SK-N-SH (cell line): Measurements from ENCODE around the gene YIF1B.

Source experiments
- EZH2phosphoT487 ChIP-seq: fragments of 200-600 bp; sonication (generic); IDR thresholded peaks from 2 replicates; pipeline ENCODE4 v1.6.1; 2017; ENCODE audit warnings: low read depth, mixed run types, mild to moderate bottlenecking, antibody characterized with exemption, moderate library complexity, borderline replicate concordance
- FOSL2 ChIP-seq: IDR thresholded peaks from 2 replicates; pipeline ENCODE4 v1.4.0; 2012; ENCODE audit warnings: low read depth, mild to moderate bottlenecking, moderate library complexity, borderline replicate concordance
- GABPA ChIP-seq: IDR thresholded peaks from 2 replicates; pipeline ENCODE4 v1.4.0; 2012; ENCODE audit warnings: low read depth, mild to moderate bottlenecking
- GATA2 ChIP-seq: sonication (generic); formaldehyde crosslinking; IDR thresholded peaks from 2 replicates; pipeline ENCODE4 v1.5.0; 2020; ENCODE audit warnings: mild to moderate bottlenecking, missing genetic modification reagents
- JUND ChIP-seq: IDR thresholded peaks from 2 replicates; pipeline ENCODE4 v1.4.0; 2012
- NRF1 ChIP-seq: IDR thresholded peaks from 2 replicates; pipeline ENCODE4 v1.6.1; 2012; ENCODE audit warnings: low read depth, mild to moderate bottlenecking, low read length
- POLR2AphosphoS5 ChIP-seq: IDR thresholded peaks from 2 replicates; pipeline ENCODE4 v1.6.1; 2012; ENCODE audit warnings: low read depth, low read length
- RAD21 ChIP-seq: IDR thresholded peaks from 2 replicates; pipeline ENCODE4 v1.6.1; 2012; ENCODE audit warnings: mild to moderate bottlenecking, low read length
- SIN3A ChIP-seq: IDR thresholded peaks from 2 replicates; pipeline ENCODE4 v1.6.1; 2012; ENCODE audit warnings: low read depth, mild to moderate bottlenecking, low read length, moderate library complexity, borderline replicate concordance
- TAF1 ChIP-seq: IDR thresholded peaks from 2 replicates; pipeline ENCODE4 v1.6.1; 2012; ENCODE audit warnings: low read depth, mild to moderate bottlenecking, low read length, moderate library complexity, borderline replicate concordance
- TCF12 ChIP-seq: IDR thresholded peaks from 2 replicates; pipeline ENCODE4 v1.4.0; 2012
- TF ChIP-seq, protein P1 (sequence below): fragments of 200-600 bp; sonication (generic); IDR thresholded peaks from 2 replicates; pipeline ENCODE4 v1.6.1; 2017; ENCODE audit warnings: antibody characterized with exemption, mild to moderate bottlenecking, moderate library complexity
- TF ChIP-seq, protein P2 (sequence below): IDR thresholded peaks from 2 replicates; pipeline ENCODE4 v1.4.0; 2012; ENCODE audit warnings: low read depth
- TF ChIP-seq, protein P3 (sequence below): IDR thresholded peaks from 2 replicates; pipeline ENCODE4 v1.6.1; 2012; ENCODE audit warnings: mild to moderate bottlenecking, low read depth, low read length, moderate library complexity

DNA sequence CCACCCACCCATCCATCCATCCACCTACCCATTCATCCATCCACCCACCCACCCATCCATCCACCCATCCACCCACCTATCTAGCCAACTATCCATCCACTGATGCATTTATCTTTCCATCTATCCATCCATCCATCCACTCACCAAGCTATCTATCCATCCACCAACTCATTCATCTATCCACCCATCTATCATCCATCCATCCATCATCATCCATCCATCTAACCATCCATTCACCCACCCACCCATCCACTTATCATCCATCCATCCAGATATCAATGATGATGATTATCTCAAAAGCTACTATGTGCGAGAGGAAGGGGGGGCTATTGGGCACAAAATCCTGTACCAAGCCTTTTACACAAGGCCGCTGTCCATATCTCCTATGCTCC lies 5.5 kb downstream of the YIF1B start:
- TF ChIP-seq, protein P1, sequence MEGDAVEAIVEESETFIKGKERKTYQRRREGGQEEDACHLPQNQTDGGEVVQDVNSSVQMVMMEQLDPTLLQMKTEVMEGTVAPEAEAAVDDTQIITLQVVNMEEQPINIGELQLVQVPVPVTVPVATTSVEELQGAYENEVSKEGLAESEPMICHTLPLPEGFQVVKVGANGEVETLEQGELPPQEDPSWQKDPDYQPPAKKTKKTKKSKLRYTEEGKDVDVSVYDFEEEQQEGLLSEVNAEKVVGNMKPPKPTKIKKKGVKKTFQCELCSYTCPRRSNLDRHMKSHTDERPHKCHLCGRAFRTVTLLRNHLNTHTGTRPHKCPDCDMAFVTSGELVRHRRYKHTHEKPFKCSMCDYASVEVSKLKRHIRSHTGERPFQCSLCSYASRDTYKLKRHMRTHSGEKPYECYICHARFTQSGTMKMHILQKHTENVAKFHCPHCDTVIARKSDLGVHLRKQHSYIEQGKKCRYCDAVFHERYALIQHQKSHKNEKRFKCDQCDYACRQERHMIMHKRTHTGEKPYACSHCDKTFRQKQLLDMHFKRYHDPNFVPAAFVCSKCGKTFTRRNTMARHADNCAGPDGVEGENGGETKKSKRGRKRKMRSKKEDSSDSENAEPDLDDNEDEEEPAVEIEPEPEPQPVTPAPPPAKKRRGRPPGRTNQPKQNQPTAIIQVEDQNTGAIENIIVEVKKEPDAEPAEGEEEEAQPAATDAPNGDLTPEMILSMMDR = no peak
- no peak for TF ChIP-seq NRF1
- TF ChIP-seq TAF1 = no peak
- TF ChIP-seq JUND = no peak
- TF ChIP-seq RAD21 = no peak
- TF ChIP-seq TCF12 = no peak
- TF ChIP-seq POLR2AphosphoS5 = no peak
- TF ChIP-seq GABPA = no peak
- TF ChIP-seq, protein P2, sequence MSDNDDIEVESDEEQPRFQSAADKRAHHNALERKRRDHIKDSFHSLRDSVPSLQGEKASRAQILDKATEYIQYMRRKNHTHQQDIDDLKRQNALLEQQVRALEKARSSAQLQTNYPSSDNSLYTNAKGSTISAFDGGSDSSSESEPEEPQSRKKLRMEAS = no peak
- TF ChIP-seq GATA2 = no peak
- TF ChIP-seq EZH2phosphoT487 = no peak
- no peak for TF ChIP-seq FOSL2
- TF ChIP-seq, protein P3, sequence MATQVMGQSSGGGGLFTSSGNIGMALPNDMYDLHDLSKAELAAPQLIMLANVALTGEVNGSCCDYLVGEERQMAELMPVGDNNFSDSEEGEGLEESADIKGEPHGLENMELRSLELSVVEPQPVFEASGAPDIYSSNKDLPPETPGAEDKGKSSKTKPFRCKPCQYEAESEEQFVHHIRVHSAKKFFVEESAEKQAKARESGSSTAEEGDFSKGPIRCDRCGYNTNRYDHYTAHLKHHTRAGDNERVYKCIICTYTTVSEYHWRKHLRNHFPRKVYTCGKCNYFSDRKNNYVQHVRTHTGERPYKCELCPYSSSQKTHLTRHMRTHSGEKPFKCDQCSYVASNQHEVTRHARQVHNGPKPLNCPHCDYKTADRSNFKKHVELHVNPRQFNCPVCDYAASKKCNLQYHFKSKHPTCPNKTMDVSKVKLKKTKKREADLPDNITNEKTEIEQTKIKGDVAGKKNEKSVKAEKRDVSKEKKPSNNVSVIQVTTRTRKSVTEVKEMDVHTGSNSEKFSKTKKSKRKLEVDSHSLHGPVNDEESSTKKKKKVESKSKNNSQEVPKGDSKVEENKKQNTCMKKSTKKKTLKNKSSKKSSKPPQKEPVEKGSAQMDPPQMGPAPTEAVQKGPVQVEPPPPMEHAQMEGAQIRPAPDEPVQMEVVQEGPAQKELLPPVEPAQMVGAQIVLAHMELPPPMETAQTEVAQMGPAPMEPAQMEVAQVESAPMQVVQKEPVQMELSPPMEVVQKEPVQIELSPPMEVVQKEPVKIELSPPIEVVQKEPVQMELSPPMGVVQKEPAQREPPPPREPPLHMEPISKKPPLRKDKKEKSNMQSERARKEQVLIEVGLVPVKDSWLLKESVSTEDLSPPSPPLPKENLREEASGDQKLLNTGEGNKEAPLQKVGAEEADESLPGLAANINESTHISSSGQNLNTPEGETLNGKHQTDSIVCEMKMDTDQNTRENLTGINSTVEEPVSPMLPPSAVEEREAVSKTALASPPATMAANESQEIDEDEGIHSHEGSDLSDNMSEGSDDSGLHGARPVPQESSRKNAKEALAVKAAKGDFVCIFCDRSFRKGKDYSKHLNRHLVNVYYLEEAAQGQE = no peak
- no peak for TF ChIP-seq SIN3A
